Suprapubic skin (tissue), 3 donors: ENCODE data around the gene FOSB.

Experiments
- CTCF ChIP-seq, 2 donors: fragments of 200-600 bp in 1 of 2; fragments of 450-650 bp in 1 of 2; sonication (generic) in 1 of 2; IDR thresholded peaks; one replicate each; pipeline ENCODE4 v1.5.1; 2016 to 2019; ENCODE audit warnings: antibody characterized with exemption in 2 of 2, mild to moderate bottlenecking in 1 of 2, moderate library complexity in 1 of 2
- POLR2A ChIP-seq, 2 donors: fragments of 450-650 bp; IDR thresholded peaks; one replicate each; pipeline ENCODE4 v1.6.1; 2017; ENCODE audit warnings: antibody characterized with exemption in 2 of 2, mild to moderate bottlenecking in 2 of 2, moderate library complexity in 2 of 2

DNA sequence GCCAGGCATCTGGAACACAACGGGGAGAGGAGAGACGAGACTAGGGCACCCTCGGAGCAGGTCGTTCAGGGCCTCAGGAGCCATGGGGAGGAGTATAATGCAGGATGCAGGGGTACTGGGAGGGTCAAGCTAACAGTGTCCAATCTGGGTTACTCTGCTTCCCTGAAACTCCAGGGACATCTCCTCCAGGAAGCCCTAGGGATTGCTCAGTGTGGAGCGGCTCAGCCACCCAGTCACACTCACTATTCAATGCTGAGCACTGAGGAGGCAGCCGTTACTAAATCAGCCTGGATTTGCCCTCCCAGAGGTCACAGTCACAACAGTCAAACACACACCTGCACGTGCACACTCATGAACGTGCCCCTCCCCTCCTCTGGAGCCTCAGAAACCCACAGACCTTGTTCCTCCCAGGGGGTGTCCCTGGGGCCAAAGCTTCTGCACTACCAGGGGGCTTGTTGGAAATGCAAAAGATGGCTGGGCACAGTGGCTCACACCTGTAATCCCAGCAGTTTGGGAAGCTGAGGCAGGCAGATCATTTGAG, 6.9 kb upstream of the FOSB start:
- TF ChIP-seq CTCF (IDR thresholded peaks at IDR 0.05) = no peak
- no peak for TF ChIP-seq POLR2A (IDR thresholded peaks at IDR 0.05)
